Sigmoid colon (tissue), 7 donors: ENCODE measurements around the gene TRAPPC12. TPM values are rescaled to one million over a fixed set of nuclear protein-coding genes. Genes with fewer than 3 reads are reported as not detected.

Experiments used
- DNase-seq: peaks from one replicate; pipeline ENCODE4 v3.0.0-alpha.2; 2019
- H3K27ac ChIP-seq, 4 donors: fragments of 200-600 bp; sonication (generic); one replicate each; pipeline ENCODE4 v1.5.1; 2016 to 2019; ENCODE audit warnings: mild to moderate bottlenecking in 1 of 4
- H3K27me3 ChIP-seq, 3 donors: fragments of 200-600 bp; sonication (generic); one replicate each; pipeline ENCODE4 v1.5.1; 2019; ENCODE audit warnings: mild to moderate bottlenecking in 1 of 3
- H3K36me3 ChIP-seq, 4 donors: fragments of 200-600 bp; sonication (generic); one replicate each; pipeline ENCODE4 v1.5.1; 2016 to 2019
- H3K4me1 ChIP-seq, 4 donors: fragments of 200-600 bp; sonication (generic); one replicate each; pipeline ENCODE4 v1.5.1; 2017 to 2019
- H3K4me3 ChIP-seq, 4 donors: fragments of 200-600 bp; sonication (generic); one replicate each; pipeline ENCODE4 v1.5.1; 2017 to 2019; ENCODE audit warnings: mild to moderate bottlenecking in 2 of 4, moderate library complexity in 1 of 4
- H3K9me3 ChIP-seq, 4 donors: fragments of 200-600 bp in 3 of 4; sonication (generic) in 3 of 4; one replicate each; pipeline versions ENCODE4 v1.5.1 to v1.6.1; 2013 to 2019
- EP300 ChIP-seq, 4 donors: sonication (generic); formaldehyde crosslinking; IDR thresholded peaks; one replicate each; pipeline ENCODE4 v1.6.1; 2017; ENCODE audit warnings: antibody characterized with exemption in 4 of 4
- POLR2A ChIP-seq, 2 donors: fragments of 450-650 bp; IDR thresholded peaks; one replicate each; pipeline ENCODE4 v1.6.1; 2016; ENCODE audit warnings: antibody characterized with exemption in 2 of 2, mild to moderate bottlenecking in 2 of 2, moderate library complexity in 2 of 2
- POLR2AphosphoS5 ChIP-seq, 4 donors: sonication (generic); formaldehyde crosslinking; IDR thresholded peaks; one replicate each; pipeline ENCODE4 v1.6.1; 2017; ENCODE audit warnings: antibody characterized with exemption in 4 of 4
- WGBS, 2 donors: extraction: QIAGEN DNeasy Blood & Tissue Kit; methylation state at CpG; one replicate each; pipeline ENCODE4 v1.1.7; 2013; 5-methylcytosine and 5-hydroxymethylcytosine counted together
- intact Hi-C: fragments of 100-400 bp; cut with DNase I; formaldehyde crosslinking; loops from one replicate; pipeline ENCODE4 v1.15.1; 2023
- polyA plus RNA-seq, 3 donors: library from polyadenylated mRNA; stranded (reverse); fragments of 200-250 nt; gene quantifications; one replicate each; pipeline ENCODE4 v1.2.3, GENCODE V29; 2013
- total RNA-seq, 4 donors: library from RNA; depleted of rRNA; stranded (reverse); fragments of >200 nt; gene quantifications; one replicate each; pipeline ENCODE4 v1.1.0, GENCODE V29; 2016
- TF ChIP-seq, protein P1 (sequence below), 4 experiments: fragments of 450-650 bp in 3 of 4; fragments of 200-600 bp in 1 of 4; IDR thresholded peaks; one replicate each; pipeline ENCODE4 v1.5.1; 2016 to 2019; ENCODE audit warnings: antibody characterized with exemption in 4 of 4, mild to moderate bottlenecking in 3 of 4, moderate library complexity in 2 of 4
- donor health status: healthy with polysubstance abuse.
- donor health status: Bipolar disorder and iron deficiency.
- donor health status: healthy.

TRAPPC12 gene
- total and polyA plus RNA-seq, 7 donors, result 22.7 to 79.5 (median 50.5) TPM

DNA sequence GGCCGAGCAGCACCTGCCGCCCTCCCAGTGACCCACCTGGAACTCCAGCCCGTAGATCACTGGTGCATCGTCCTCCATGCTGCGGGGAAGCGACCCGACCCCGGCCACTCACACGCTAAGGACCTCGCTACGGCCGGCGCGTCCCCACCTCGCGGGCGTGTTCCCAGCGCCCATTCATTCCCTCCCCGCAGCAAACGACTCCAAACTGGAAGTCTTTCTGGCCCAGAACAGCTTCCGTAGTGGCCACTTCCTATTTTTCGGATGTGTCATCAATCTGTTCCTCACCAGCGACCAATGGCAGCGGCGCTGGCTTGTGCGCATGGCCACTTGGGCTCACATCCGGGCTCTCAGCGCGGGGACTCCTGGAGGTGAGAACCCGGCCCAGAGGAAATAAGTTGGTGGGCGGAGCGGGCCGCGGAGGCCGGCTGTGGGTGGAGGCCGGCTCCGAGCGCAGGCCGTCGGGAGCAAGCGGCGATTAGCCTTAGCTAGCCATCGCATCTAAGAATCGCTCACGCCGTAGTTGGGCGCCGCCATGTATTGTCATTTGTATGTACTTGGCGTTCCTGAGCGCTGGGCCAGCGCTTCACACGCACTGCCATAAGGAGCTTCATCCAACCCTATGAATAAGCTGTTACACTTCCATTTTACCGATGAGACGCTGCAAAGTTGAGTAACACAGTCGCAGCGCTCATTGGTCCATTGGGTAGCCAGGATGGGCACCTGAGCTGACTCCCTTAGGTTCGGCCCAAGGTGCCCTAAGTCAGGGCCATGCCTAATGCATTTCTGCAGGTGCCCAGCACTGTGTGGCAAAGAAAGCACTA lies 1.7 kb upstream of the TRAPPC12 start, which contains the start of gene EIPR1:
Gene EIPR1, minus strand, starts transcription at position 207 of the 821 bp plus-strand sequence. Its CDS starts 129 bp downstream, at position 78.
- WGBS, 2 donors, result 1 to 2% methylated on average over 57 of the region's 57 CpGs
- peak within 1 kb of the TSS; percentile 56 to 86 (median 76) for H3K4me3 ChIP-seq
- peaks cover 0 to 12% (median 0%) of the 10 kb centered on the region in 4 donors for H3K36me3 ChIP-seq
- H3K4me1 ChIP-seq, result peaks cover 0 to 37% (median 30%) of the 10 kb centered on the region in 4 donors
- peak; percentile 82 to 93 (median 88) for TF ChIP-seq POLR2AphosphoS5 (IDR thresholded peaks at IDR 0.05)
- TF ChIP-seq EP300 (IDR thresholded peaks at IDR 0.05), result peak in 1 of 4 donors; percentile 72
- TF ChIP-seq POLR2A (IDR thresholded peaks at IDR 0.05), result peak; percentile 63 to 77
- TF ChIP-seq, protein P1, sequence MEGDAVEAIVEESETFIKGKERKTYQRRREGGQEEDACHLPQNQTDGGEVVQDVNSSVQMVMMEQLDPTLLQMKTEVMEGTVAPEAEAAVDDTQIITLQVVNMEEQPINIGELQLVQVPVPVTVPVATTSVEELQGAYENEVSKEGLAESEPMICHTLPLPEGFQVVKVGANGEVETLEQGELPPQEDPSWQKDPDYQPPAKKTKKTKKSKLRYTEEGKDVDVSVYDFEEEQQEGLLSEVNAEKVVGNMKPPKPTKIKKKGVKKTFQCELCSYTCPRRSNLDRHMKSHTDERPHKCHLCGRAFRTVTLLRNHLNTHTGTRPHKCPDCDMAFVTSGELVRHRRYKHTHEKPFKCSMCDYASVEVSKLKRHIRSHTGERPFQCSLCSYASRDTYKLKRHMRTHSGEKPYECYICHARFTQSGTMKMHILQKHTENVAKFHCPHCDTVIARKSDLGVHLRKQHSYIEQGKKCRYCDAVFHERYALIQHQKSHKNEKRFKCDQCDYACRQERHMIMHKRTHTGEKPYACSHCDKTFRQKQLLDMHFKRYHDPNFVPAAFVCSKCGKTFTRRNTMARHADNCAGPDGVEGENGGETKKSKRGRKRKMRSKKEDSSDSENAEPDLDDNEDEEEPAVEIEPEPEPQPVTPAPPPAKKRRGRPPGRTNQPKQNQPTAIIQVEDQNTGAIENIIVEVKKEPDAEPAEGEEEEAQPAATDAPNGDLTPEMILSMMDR (IDR thresholded peaks at IDR 0.05), result peak in 1 of 4 experiments; percentile 12
- H3K9me3 ChIP-seq, result no peaks in the 10 kb centered on the region
- H3K27ac ChIP-seq, result peak within 1 kb of the TSS; percentile 87 to 94 (median 90)
- intact Hi-C loops, result loop anchor here (2.0 to 5.0 kb wide), 2 partner anchors 181 to 274 kb away; partner anchors contain the start of gene RNASEH1
- H3K27me3 ChIP-seq, result no peaks in the 10 kb centered on the region
- peak; percentile 99 for DNase-seq

DNA sequence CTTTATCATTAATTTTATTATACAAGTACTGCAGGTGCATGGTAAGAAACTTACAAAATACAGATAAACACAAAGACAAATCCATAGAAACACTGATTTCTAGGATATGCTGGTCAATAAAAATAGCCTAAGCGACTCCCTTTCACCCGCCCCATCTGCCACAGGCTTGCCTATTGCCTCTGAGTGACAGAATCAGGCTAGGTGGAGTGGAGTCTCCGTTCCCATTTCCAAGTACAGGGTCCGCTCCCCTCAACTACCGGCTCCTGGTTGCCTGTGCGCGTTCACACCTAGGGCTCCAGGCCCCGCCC lies 201 bp upstream of the TRAPPC12 start:
- Histone ChIP-seq H3K4me3 (peak overlapping the region; percentile 66 to 81 (median 72)), H3K27me3 (no peaks in the 10 kb centered on the region), H3K36me3 (peaks cover 0 to 17% (median 0%) of the 10 kb centered on the region in 4 donors), H3K4me1 (peaks cover 0 to 37% (median 30%) of the 10 kb centered on the region in 4 donors), H3K27ac (peak overlapping the region; percentile 88 to 93 (median 92)), H3K9me3 (no peaks in the 10 kb centered on the region)
- no peak for TF ChIP-seq POLR2AphosphoS5 (IDR thresholded peaks at IDR 0.05)
- TF ChIP-seq POLR2A (IDR thresholded peaks at IDR 0.05), result no peak
- TF ChIP-seq EP300 (IDR thresholded peaks at IDR 0.05), result no peak
- no peak for DNase-seq
- WGBS, 2 donors, result 4 to 10% methylated on average over 8 of the region's 8 CpGs
- intact Hi-C loops, result loop anchor here (1.0 to 5.0 kb wide), 3 partner anchors 180 to 273 kb away; partner anchors contain the start of genes RNASEH1 and RPS7

DNA sequence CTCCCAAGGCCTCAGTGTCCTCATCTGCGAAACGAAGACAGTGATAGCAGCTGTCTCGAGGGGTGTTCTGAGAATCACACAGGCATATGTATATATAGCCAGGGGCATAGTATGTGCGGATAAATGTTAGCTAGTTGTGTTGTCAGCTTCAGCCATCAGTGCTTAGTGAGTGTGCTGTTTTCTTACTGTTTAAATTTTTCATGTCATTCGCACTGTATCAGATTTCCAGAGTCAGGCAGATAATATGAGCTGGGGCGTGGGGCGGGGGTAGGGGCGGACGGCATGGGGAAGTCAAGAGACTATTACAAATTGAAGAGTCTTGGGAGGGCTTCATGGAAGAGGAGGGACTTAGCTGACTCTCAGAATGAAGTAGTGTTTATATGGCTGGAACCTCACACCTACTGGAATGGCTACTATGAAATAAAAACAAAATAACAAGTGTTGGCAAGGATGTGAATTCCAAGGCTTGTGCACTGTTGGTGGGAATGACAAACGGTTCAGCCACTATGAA lies 7.0 kb downstream of the TRAPPC12 start:
- intact Hi-C loops, result no loop called here
- Histone ChIP-seq H3K4me1 (no peaks in the 10 kb centered on the region), H3K27me3 (no peaks in the 10 kb centered on the region), H3K9me3 (no peaks in the 10 kb centered on the region), H3K27ac (no peak overlapping the region), H3K36me3 (peaks cover 24 to 55% (median 28%) of the 10 kb centered on the region in 4 donors), H3K4me3 (no peak overlapping the region)
- DNase-seq, result no peak
- 93 to 94% methylated on average over 10 of the region's 10 CpGs for WGBS, 2 donors
- TF ChIP-seq POLR2AphosphoS5 (IDR thresholded peaks at IDR 0.05) (no peak), POLR2A (IDR thresholded peaks at IDR 0.05) (no peak), EP300 (IDR thresholded peaks at IDR 0.05) (no peak)
- TF ChIP-seq, protein P1 (IDR thresholded peaks at IDR 0.05), result no peak

DNA sequence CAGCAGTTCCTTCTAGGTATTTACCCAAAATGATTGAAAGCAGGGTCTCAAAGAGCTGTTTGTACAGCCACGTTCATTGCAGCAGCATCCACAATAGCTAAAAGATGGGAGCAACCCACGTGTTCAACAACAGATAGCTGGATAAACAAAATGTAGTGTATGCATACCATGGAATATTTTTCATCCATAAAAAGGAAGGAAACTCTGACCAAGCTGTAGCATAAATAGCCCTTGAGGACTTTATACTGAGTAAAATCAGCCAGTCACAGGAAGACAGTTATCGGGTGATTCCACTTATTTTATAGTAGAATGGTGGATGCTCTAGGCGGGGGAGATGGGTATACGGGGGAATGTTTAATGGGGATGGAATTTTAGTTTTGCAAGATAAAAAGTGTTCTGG lies 7.5 kb downstream of the TRAPPC12 start:
- no peaks in the 10 kb centered on the region for H3K4me1 ChIP-seq
- no peak overlapping the region for H3K4me3 ChIP-seq
- no peak for TF ChIP-seq POLR2A (IDR thresholded peaks at IDR 0.05)
- no peak for TF ChIP-seq EP300 (IDR thresholded peaks at IDR 0.05)
- no peak for TF ChIP-seq POLR2AphosphoS5 (IDR thresholded peaks at IDR 0.05)
- TF ChIP-seq, protein P1 (IDR thresholded peaks at IDR 0.05), result no peak
- H3K36me3 ChIP-seq, result peaks cover 27 to 58% (median 28%) of the 10 kb centered on the region in 4 donors
- DNase-seq, result no peak
- intact Hi-C loops, result no loop called here
- no peaks in the 10 kb centered on the region for H3K27me3 ChIP-seq
- H3K9me3 ChIP-seq, result no peaks in the 10 kb centered on the region
- no peak overlapping the region for H3K27ac ChIP-seq
- WGBS, 2 donors, result 88 to 95% methylated on average over 5 of the region's 5 CpGs
